Fibroblast of skin of right quadriceps (primary cell): ENCODE results near the gene DNAAF8.
"Not testable (repeated sequence)": the region's sequence is repeated elsewhere in the genome, so short reads cannot be mapped to it uniquely, and the experiment has no call there.

Experiments used
- DNase-seq: peaks from one replicate; pipeline ENCODE4 v3.0.0-alpha.2; 2013

The DNAAF8 gene

GRCh38 chr16:4724661-4725270 is 9.6 kb upstream of the DNAAF8 start:
- no peak for DNase-seq

- DNase-seq, result no peak
Measured at GRCh38 chr16:4726616-4727015, 7.7 kb upstream of the DNAAF8 start.

GRCh38 chr16:4728676-4729075 is 5.7 kb upstream of the DNAAF8 start:
- no peak for DNase-seq

- no peak for DNase-seq
Measured at GRCh38 chr16:4729876-4730275, 4.5 kb upstream of the DNAAF8 start.

- no peak for DNase-seq
Measured at GRCh38 chr16:4733211-4733742, 1.1 kb upstream of the DNAAF8 start.

GRCh38 chr16:4733747-4734062 is 632 bp upstream of the DNAAF8 start:
- DNase-seq, result no peak

- peak; percentile 78 for DNase-seq
Measured at GRCh38 chr16:4734730-4735535, 596 bp downstream of the DNAAF8 start.

- no peak for DNase-seq
Measured at GRCh38 chr16:4736546-4736945, 2.2 kb downstream of the DNAAF8 start.

- no peak for DNase-seq
Measured at GRCh38 chr16:4737545-4737944, 3.2 kb downstream of the DNAAF8 start.

GRCh38 chr16:4738370-4738769 is 4.0 kb downstream of the DNAAF8 start:
- not testable (repeated sequence) for DNase-seq

- no peak for DNase-seq
Measured at GRCh38 chr16:4743226-4743878, 9.0 kb downstream of the DNAAF8 start.

GRCh38 chr16:4744555-4745273 is 10.4 kb downstream of the DNAAF8 start:
- no peak for DNase-seq

- no peak for DNase-seq
Measured at GRCh38 chr16:4745274-4745569, 10.9 kb downstream of the DNAAF8 start.

GRCh38 chr16:4746215-4746614 is 11.9 kb downstream of the DNAAF8 start:
- DNase-seq, result no peak

GRCh38 chr16:4746991-4747574 is 12.7 kb downstream of the DNAAF8 start:
- no peak for DNase-seq

GRCh38 chr16:4747906-4748681 is 13.8 kb downstream of the DNAAF8 start:
- no peak for DNase-seq

GRCh38 chr16:4748682-4749411 is 14.5 kb downstream of the DNAAF8 start:
- no peak for DNase-seq

- DNase-seq, result no peak
Measured at GRCh38 chr16:4749700-4750257, 15.4 kb downstream of the DNAAF8 start.

GRCh38 chr16:4750896-4751295 is 16.6 kb downstream of the DNAAF8 start:
- no peak for DNase-seq

GRCh38 chr16:4752351-4753100 is 18.2 kb downstream of the DNAAF8 start:
- DNase-seq, result no peak
